Stimulated activated CD4-positive, alpha-beta T cell treated with anti-CD3 and anti-CD28 coated beads, Interleukin-4, amount 100 ng/mL, for 24 hours (primary cell): ENCODE results near the gene ZBED1.
"Not testable (repeated sequence)": the region's sequence is repeated elsewhere in the genome, so short reads cannot be mapped to it uniquely, and the experiment has no call there.

Experiments
- DNase-seq: peaks from one replicate; pipeline ENCODE4 v3.0.0-alpha.2; 2020

Gene ZBED1

GRCh38 chrX:2471126-2471525 is 29.6 kb downstream of the ZBED1 start:
- DNase-seq = not testable (repeated sequence)

- not testable (repeated sequence) for DNase-seq
These were observed 30.9 kb downstream of the ZBED1 start for GRCh38 chrX:2469852-2470251.

- no peak for DNase-seq
These were observed 31.5 kb downstream of the ZBED1 start for GRCh38 chrX:2469196-2469685.

- no peak for DNase-seq
These were observed 32.2 kb downstream of the ZBED1 start for GRCh38 chrX:2468261-2469195.

GRCh38 chrX:2466876-2467656 is 33.7 kb downstream of the ZBED1 start:
- no peak for DNase-seq

GRCh38 chrX:2464677-2465166 is 36.1 kb downstream of the ZBED1 start:
- DNase-seq = no peak

GRCh38 chrX:2463973-2464676 is 36.7 kb downstream of the ZBED1 start:
- no peak for DNase-seq

GRCh38 chrX:2463481-2463880 is 37.3 kb downstream of the ZBED1 start:
- not testable (repeated sequence) for DNase-seq

GRCh38 chrX:2462780-2463179 is 38.0 kb downstream of the ZBED1 start:
- no peak for DNase-seq

GRCh38 chrX:2462074-2462473 is 38.7 kb downstream of the ZBED1 start:
- no peak for DNase-seq

GRCh38 chrX:2461711-2462016 is 39.1 kb downstream of the ZBED1 start:
- DNase-seq = no peak

- DNase-seq = not testable (repeated sequence)
These were observed 39.7 kb downstream of the ZBED1 start for GRCh38 chrX:2460821-2461710.

GRCh38 chrX:2460048-2460447 is 40.7 kb downstream of the ZBED1 start:
- not testable (repeated sequence) for DNase-seq

GRCh38 chrX:2458309-2458708 is 42.5 kb downstream of the ZBED1 start:
- no peak for DNase-seq

GRCh38 chrX:2457289-2458133 is 43.3 kb downstream of the ZBED1 start:
- DNase-seq = no peak

- DNase-seq = not testable (repeated sequence)
These were observed 44.7 kb downstream of the ZBED1 start for GRCh38 chrX:2456091-2456490.

GRCh38 chrX:2454620-2455019 is 46.2 kb downstream of the ZBED1 start:
- not testable (repeated sequence) for DNase-seq

- no peak for DNase-seq
These were observed 48.0 kb downstream of the ZBED1 start for GRCh38 chrX:2452799-2453198.

- no peak for DNase-seq
These were observed 48.4 kb downstream of the ZBED1 start for GRCh38 chrX:2452317-2452784.

- no peak for DNase-seq
These were observed 49.1 kb downstream of the ZBED1 start for GRCh38 chrX:2451501-2452316.
